GM10847 (cell line): ENCODE measurements around the gene MYL4.

Experiments
- POLR2A ChIP-seq: IDR thresholded peaks from 2 replicates; pipeline ENCODE4 v1.6.1; 2011; ENCODE audit not compliant: insufficient read length; ENCODE audit errors: extremely low read depth

Gene MYL4

GRCh38 chr17:47229535-47230443 is 20.6 kb downstream of the MYL4 start:
- TF ChIP-seq POLR2A: no peak

- no peak for TF ChIP-seq POLR2A
Observed at GRCh38 chr17:47230864-47231263, 21.7 kb downstream of the MYL4 start.

- no peak for TF ChIP-seq POLR2A
Observed at GRCh38 chr17:47231334-47231733, 22.2 kb downstream of the MYL4 start.

GRCh38 chr17:47231866-47232265 is 22.7 kb downstream of the MYL4 start:
- no peak for TF ChIP-seq POLR2A

- TF ChIP-seq POLR2A: no peak
Observed at GRCh38 chr17:47232465-47232864, 23.3 kb downstream of the MYL4 start.

- TF ChIP-seq POLR2A: no peak
Observed at GRCh38 chr17:47235506-47235905, 26.4 kb downstream of the MYL4 start.

GRCh38 chr17:47235923-47236322 is 26.8 kb downstream of the MYL4 start:
- TF ChIP-seq POLR2A: no peak

- no peak for TF ChIP-seq POLR2A
Observed at GRCh38 chr17:47237841-47238240, 28.7 kb downstream of the MYL4 start.

- no peak for TF ChIP-seq POLR2A
Observed at GRCh38 chr17:47238321-47239010, 29.3 kb downstream of the MYL4 start.

GRCh38 chr17:47239619-47239966 is 30.4 kb downstream of the MYL4 start:
- no peak for TF ChIP-seq POLR2A

- TF ChIP-seq POLR2A: no peak
Observed at GRCh38 chr17:47239967-47240651, 31.0 kb downstream of the MYL4 start.

GRCh38 chr17:47240806-47241205 is 31.7 kb downstream of the MYL4 start:
- TF ChIP-seq POLR2A: no peak

GRCh38 chr17:47242648-47243047 is 33.5 kb downstream of the MYL4 start:
- TF ChIP-seq POLR2A: no peak

GRCh38 chr17:47243737-47244598 is 34.8 kb downstream of the MYL4 start:
- no peak for TF ChIP-seq POLR2A

GRCh38 chr17:47244697-47245096 is 35.5 kb downstream of the MYL4 start:
- no peak for TF ChIP-seq POLR2A
